GOT3 (cell line): ENCODE measurements around the gene RHBDL2.
"Not testable (repeated sequence)": the region's sequence is repeated elsewhere in the genome, so short reads cannot be mapped to it uniquely, and the experiment has no call there.

Experiments used
- DNase-seq: peaks from one replicate; lab custom pipeline; 2025; ENCODE audit warnings: mixed read lengths; lab: John Stamatoyannopoulos, UW

The RHBDL2 gene, protein sequence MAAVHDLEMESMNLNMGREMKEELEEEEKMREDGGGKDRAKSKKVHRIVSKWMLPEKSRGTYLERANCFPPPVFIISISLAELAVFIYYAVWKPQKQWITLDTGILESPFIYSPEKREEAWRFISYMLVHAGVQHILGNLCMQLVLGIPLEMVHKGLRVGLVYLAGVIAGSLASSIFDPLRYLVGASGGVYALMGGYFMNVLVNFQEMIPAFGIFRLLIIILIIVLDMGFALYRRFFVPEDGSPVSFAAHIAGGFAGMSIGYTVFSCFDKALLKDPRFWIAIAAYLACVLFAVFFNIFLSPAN

DNA sequence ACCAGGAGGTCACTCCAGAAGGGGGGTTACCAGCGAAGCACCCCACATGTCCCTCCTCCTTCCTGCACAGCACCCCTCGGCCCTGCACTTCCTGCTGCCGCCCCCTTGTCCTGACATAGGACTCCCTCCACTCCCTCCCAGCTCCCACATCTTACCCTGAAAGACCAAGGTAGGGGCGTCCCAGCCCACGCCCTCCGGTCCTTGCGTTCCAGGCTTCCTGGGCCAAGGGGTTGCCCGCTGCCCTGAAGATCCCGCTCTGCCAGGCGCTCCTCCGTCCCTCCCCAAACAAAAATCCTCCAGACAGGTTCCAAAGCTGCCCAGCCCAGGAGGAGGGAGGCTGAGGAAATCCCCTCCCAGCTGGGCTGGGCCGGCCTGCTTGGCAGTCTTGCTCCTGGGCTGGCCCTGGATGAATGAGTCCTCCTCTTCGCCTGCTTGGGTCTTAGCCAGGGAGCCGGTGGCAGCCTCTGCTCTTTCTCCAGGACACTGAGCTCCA is at the start of gene RHBDL2:
TSS of gene RHBDL2 (minus strand) at position 304 of the 493 bp plus-strand sequence. CDS start 22,618 bp downstream, outside the sequence.
- peak; percentile 6 for DNase-seq

DNA sequence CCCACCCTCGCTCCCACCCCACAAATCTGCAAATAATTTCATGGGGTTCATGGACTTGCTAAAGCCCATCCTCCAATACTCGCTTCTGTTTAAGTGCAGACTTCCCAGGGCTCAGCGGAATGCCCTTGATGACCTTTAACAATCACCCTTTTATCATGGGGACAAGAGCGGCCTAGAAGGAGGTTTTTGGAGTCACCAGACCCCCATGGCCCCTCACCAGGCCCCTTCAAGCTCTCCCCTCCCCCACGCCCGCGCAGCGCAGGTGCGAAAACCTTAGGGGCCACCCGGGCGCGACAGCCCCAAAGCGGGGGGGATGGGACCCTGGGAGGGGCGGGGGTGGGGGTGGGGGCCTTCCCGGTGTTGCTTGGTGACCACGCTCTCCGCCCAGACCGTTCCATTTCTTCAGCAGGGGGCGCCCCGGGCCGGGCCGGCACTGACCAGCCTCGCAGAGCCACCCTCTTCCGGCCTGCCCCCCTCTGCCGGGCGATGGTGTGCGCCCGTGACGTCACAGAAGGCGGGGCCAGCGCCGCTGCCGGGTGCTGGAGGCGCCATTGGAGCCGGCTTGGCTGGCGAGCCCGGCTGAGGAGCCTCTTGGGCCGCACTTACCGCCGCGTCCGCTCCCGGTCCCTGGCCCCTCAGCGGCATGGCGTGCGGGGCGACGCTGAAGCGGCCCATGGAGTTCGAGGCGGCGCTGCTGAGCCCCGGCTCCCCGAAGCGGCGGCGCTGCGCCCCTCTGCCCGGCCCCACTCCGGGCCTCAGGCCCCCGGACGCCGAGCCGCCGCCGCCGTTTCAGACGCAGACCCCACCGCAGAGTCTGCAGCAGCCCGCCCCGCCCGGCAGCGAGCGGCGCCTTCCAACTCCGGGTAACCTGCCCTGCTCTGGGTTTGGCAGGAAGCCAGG is 49.4 kb upstream of the RHBDL2 start, which contains the start of gene AKIRIN1:
TSS of gene AKIRIN1 (plus strand) at position 539 of the 900 bp plus-strand sequence. CDS start at position 644, 105 bp downstream.
- peak; percentile 95 for DNase-seq

DNA sequence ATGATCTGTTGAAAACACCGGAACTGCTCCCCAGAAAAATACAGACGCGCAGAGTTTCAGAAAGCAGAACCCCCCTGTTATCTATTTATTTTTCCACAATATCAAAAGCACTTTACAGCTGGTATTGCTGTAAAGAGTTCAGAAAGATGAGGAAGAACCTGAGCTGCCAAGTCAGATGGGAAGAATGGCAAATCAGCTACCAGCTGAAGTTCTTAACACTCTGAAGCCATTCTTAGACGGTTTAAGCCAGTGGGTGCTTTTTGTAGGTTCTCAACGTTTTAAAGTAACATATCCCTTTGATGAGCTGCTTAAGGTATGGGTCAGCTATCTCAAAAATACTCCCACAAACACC is 48.7 kb upstream of the RHBDL2 start:
- DNase-seq = no peak

DNA sequence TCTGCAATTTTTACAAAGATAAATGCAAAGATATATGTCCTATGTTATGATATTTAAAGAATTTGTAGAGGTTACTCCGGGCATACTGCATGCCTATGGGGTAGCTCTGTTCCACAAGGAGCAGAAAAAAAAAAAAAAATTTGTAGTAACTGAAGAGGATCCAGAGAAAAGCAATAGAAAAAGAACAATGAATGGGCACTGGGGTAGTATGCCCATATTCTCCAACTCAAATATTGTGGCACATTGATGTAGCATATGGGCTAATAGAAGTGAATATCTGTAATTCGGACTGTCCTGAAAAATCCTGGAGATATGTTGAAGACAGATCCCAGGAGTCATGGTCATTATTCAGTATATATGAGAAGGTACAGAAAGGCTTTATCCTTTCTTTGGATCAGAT is 48.3 kb upstream of the RHBDL2 start:
- DNase-seq = no peak

DNA sequence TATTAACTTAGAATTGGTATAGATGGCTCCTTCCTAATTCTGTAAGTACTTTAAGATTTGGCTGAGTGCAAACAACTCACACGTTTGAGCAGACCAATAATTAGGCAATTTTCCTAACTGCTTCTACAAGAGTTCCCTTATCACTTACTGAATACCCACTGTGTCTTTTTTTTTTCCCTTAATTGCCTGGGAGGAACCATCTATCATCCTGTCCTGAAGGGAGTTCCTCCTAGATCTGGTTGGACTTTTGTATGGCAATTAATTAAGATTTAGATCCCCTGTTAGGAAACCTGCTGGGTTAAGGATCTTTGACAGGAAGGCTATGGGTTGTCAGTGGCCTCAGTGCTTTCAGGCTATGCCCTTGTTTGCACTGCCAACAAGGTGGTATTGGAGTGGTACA is 37.8 kb upstream of the RHBDL2 start:
- DNase-seq = not testable (repeated sequence)

DNA sequence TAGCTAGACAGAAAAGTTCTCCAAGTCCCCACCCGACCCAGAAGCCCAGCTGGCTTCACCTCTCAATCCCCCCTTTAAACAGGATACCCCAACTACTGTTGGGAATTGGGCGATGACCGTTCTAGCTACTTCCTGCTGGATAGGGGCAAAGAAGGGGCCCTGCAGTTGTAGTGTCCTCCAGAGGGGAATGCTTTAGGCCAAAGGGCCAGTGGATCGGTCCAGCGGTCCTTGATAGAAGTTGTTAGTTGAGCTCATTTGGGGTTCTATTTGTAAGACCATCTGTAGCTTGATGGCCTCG is 36.6 kb upstream of the RHBDL2 start:
- DNase-seq = not testable (repeated sequence)

DNA sequence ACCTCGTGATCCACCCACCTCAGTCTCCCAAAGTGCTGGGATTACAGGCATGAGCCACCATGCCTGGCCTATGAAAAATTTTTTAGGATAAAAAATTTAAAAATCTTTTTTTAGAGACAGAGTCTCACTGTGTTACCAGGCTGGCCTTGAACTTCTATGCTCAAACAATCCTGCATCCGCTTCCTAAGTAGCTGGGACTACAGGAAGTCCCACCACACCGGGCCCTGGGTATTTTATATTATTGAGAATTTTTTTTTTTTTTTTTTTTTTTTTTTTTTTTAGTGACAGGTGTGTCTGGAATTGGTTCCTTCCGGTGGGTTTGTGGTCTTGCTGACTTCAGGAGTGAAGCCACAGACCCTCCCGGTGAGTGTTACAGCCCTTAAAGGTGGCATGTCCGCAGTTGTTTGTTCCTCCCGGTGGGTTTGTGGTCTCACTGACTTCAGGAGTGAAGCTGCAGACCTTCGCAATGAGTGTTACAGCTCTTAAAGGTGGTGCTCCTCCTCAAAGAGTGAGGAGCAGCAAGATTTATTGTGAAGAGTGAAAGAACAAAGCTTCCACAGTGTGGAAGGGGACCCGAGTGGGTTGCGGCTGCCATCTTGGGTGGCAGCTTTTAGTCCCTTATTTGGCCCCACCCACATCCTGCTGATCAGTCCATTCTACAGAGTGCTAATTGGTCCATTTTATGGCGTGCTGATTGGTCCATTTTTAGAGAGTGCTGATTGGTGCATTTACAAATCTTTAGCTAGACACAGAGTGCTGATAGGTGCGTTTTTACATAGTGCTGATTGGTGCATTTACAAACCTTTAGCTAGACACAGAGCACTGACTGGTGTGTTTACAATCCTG is 36.0 kb upstream of the RHBDL2 start:
- DNase-seq = not testable (repeated sequence)

DNA sequence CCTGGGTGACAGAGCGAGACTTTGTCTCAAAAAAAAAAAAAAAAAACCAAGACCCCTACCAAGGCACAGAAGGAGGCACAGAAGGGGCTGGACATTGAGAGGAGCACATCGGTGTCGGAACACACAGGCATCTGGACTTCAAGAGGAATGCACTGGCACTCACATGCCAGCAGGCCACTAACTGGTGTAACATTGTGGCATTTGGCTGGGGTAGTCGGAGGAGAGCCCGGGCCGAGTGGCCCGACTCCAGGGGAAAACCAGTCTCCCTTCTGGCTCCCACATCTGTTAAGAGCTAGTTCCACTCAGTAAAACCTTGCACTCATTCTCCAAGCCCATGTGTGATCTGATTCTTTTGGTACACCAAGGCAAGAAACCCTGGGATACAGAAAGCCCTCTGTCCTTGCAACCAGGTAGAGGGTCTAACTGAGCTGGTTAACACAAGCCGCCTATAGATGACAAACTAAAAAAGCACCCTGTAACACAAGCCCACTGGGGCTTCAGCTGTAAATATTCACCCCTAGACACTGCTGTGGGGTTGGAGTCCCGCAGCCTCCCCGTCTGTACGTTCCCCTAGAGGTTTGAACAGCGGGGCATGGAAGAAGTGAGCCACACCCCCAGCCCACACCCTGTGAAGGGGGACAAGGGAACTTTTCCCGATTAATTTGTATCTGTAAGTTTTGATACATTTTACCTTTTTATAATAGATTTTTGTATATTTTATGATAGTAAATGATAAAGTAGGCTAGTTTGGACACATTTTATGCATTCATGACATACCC is 32.2 kb upstream of the RHBDL2 start:
- DNase-seq = no peak

DNA sequence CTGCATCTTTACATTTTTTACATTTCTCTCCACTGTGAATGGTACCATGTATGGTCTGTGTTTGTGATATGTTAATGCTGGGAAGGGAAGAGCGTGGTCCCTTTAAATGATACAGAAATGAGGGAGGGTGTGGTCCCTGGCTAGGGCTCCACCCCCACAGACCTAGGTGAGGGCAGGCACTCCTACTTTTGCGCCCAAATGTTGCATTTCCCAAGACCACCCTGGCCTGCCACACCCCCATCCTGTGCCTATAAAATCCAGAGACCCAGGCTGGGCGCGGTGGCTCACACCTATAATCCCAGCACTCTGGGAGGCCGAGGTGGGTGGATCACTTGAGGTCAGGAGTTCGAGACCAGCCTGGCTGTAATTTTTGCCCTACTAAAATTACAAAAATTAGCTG is 31.5 kb upstream of the RHBDL2 start:
- DNase-seq = not testable (repeated sequence)

DNA sequence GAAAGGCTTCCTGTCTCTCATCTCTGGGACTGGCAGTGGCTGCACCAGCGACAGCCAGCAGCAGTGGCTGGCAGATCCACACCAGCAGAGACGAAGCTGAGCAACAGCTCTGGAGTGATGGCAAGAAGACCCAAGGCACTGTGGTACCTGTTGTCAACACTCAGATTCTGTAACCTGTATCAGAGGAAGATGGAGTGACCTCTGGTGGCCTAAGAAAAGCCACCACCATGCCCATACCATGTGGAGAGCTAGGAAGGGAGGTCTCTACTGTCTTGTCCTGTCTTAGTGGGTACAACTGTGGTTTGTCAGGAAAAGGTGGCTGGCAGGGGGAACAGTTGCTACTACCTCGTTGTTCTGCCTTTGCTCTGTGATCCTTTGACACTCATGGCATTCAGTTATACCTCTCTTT is 22.5 kb upstream of the RHBDL2 start:
- DNase-seq = no peak

DNA sequence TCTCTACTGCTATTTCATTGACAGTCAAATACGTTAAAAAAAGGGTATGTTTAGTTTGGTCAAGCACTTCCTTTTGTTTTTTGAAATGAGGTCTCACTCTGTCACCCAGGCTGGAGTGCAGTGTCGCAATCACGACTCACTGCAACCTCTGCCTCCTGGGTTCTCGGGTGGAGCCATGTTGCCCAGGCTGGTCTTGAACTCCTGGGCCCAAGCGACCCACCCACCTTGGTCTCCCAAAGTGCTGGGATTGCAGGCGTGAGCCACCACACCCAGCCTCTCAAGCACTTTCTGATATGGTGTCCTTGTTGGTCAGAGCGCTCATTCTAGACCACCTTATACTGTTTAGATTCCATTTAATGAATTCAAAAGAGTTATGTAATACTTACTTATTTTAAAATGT is 20.9 kb upstream of the RHBDL2 start:
- DNase-seq = no peak

DNA sequence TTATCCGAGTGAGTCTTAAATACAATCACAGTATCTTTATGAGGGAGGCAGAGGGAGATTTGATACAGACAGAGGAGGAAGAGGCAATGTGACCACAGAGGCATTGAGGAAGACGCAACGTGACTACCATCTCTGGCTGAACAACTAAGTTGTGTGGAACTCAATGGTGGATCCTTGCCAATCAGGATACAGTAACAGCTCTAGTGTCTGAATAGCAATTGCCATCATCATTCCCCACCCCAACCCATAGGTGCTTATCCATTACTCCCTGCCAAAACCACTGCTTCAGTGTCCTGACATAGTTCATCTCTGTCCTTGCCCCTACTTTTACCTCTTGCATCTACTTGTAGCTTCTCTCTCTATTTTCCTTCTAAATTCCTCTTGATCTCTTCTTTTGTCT is 20.5 kb upstream of the RHBDL2 start:
- DNase-seq = no peak

DNA sequence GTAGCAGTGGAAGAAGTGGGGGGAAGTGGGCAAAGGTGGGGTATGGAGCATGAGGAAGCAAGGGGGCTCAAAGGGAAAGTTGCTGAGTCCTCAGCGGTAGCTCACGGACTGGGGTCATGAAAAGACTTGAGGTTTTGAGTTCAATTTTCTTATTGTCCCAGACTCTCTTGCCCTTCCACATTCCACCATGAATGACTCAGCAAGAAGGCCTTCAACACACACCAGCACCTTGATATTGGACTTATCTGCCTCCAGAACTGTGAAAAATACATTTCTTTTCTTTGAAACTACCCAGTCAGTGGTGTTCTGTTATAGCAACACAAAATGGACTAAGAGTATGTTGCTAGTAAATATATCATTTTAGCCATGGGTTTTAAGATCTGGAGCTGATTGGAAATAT is 17.3 kb upstream of the RHBDL2 start:
- DNase-seq = no peak

DNA sequence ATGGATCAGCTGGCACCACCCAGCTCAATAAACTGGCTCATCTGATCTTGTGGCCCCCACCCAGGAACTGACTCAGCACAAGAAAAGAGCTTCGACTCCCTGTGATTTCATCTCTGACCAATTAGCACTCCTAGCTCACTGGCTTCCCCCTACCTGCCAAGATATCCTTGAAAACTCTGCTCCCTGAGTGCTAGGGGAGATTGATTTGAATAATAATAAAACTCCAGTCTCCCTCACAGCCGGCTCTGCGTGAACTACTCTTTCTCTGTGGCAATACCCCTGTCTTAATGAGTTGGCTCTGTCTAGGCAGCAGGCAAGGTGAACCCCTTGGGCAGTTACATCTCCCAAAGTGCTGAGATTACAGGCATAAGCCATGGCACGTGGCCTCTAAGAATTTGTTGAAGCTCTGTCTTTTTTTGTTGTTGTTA is 11.8 kb upstream of the RHBDL2 start:
- DNase-seq = no peak

DNA sequence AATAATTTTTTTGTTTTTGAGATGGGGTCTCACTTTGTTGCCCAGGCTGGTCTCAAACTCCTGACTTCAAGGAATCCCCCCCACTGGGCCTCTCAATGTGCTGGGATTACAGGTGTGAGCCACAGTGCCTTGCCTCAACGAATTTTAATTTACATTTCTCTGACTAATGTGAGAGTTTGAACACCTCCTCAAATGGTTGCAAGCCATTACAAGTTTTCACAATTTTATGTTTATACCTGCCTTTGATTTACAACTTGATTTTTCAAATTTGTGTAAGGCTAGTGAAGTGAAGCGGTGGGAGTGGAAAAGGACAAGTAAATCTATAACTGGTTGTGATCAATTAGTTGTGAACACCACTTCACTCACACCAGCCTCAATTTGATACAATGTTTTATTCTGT is 8.9 kb upstream of the RHBDL2 start:
- no peak for DNase-seq

DNA sequence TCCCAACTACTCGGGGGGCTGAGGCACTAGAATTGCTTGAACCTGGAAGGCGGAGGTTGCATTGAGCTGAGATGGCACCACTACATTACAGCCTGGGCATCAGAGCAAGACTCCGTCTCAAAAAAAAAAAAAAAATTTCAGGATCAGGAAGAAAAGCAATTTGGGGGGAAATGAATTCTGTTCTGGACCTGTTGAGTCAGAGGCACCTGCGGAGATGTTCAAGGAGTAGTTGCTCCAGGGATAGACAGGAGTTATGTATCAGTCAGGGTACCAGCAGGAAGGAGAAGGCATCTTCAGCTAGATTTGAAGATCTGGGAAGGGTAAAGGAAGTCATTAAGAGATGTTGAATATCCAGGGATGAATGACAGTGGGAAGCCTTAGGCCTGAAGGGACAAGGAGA is 2.9 kb upstream of the RHBDL2 start:
- DNase-seq = no peak

DNA sequence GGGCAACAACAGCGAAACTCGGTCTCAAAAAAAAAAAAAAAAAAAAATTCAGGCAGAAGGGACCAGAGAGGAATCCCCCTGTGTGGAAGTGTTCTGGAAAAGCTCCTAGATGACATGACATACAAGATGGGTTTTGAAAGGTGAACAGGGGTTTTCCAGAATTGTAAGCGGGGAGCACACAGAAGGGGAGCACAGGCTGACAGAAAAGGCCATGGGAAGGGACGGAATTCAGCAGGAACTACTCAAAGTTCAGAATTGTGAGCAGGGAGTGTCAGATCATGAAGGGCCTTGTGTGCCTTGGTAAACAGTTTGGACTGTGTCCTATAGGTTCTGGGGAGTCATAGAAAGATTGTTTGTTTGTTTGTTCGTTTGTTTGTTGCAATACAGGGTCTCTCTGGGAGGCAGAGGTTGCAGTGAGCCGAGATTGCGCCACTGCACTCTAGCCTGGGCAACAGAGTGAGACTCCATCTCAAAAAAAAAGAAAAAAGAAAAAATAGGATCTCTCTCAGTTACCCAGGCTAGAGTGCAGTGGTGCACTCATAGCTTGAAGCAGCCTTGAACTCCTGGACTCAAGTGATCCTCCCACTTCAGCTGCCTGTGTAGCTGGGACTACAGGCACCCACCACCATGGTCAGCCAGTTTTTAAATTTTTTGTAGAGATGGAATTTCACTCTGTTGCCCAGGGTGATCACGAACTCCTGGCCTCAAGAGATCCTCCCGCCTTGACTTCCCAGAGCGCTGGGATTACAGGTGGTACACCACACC is 1.2 kb upstream of the RHBDL2 start:
- no peak for DNase-seq

DNA sequence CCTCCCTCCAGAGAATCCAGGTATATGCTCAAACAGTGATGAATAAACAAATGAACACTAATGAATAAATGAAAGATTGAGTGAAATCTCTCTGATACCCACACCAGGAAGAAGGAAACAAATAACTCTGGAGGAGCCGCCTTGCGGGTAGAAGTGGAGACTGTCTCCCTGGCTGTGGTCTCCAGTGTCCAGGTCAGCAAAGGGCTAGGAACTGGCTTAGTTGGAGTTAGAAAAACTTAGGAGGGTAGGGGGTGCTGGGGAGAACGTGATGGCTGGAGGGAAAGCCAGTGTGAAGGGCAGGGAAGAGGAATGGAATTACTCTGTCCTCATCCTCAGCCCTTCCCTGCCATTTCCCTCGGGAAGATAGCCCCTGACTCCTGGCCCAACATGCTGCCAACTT is 537 bp downstream of the RHBDL2 start:
- no peak for DNase-seq

DNA sequence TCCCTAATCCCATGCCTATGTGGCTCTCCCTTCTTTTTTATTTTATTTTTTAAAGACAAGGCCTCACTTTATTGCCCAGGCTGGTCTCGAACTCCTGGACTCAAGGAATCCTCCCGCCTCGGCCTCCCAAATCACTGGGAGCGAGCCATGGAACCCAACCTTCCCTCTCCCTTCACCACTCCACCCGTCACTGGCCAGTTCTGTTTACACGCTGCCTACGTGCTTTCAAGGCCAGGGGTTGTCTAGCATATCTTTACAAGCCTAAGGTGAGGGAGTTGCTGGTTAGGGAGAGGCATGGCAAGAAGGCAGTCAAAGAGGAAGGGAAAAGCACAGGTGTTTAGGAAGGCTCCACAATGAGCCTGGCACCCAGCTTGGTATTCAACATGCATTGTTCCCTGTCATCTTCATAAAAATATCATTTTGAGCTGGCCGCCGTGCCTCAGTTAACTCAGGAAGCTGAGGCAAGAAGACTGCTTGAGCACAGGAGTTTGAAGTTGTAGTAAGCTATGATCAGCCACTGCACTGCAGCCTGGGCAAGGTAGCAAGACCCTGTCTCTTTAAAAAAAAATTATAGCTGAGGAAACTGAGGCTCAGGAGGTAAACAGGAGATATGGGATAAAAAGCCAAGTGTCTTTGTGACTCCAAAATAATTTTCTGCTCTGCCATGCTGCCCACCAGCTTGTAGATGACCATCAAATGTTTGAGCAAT is 1.1 kb downstream of the RHBDL2 start:
- no peak for DNase-seq

DNA sequence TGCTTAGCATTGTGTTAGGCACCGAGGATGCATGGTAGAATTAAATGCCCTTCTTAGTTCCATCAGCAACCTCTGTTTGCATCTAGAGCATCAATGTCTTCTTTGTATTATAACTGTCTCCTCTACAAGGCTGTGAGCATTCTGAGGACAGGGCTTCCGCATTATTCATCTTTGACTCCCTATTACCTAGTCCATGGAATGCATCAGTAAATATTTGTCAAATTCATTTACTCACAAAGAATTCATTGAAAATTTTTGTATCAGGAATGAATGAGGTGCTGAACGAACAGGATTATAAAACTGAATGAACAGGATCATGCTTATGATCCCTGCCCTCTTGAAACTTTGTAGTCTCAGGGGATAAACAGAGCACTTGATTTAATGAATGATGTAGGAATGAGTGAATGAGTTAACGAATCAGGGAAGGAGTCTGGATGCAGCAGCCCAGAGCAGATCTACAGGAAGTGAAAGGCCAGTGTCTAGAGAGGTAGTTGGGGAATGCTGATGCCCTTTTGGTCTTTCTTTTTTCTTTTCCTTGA is 2.8 kb downstream of the RHBDL2 start:
- DNase-seq = no peak
